ENCODE measurements around the gene MYH14.

- TF ChIP-seq, protein P1, sequence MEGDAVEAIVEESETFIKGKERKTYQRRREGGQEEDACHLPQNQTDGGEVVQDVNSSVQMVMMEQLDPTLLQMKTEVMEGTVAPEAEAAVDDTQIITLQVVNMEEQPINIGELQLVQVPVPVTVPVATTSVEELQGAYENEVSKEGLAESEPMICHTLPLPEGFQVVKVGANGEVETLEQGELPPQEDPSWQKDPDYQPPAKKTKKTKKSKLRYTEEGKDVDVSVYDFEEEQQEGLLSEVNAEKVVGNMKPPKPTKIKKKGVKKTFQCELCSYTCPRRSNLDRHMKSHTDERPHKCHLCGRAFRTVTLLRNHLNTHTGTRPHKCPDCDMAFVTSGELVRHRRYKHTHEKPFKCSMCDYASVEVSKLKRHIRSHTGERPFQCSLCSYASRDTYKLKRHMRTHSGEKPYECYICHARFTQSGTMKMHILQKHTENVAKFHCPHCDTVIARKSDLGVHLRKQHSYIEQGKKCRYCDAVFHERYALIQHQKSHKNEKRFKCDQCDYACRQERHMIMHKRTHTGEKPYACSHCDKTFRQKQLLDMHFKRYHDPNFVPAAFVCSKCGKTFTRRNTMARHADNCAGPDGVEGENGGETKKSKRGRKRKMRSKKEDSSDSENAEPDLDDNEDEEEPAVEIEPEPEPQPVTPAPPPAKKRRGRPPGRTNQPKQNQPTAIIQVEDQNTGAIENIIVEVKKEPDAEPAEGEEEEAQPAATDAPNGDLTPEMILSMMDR (conservative IDR thresholded peaks at IDR 0.05 in 1 of 2, IDR thresholded peaks at IDR 0.05 in 1 of 2; ENCODE audit: low read depth in 1 of 2, low read length in 2 of 2) = no peak
- no peak for TF ChIP-seq EZH2 (IDR thresholded peaks at IDR 0.05; ENCODE audit: low read length, missing control alignments)
These were observed 119.7 kb downstream of the MYH14 start for GRCh38 chr19:50322931-50323781.
